Upper lobe of left lung (tissue), 4 donors: ENCODE results near the gene SMIM36.
"Not testable (repeated sequence)": the region's sequence is repeated elsewhere in the genome, so short reads cannot be mapped to it uniquely, and the experiment has no call there.

ENCODE experiments used
- EP300 ChIP-seq, 4 donors: sonication (generic); formaldehyde crosslinking; IDR thresholded peaks; one replicate each; pipeline ENCODE4 v1.5.1; 2017; ENCODE audit warnings: antibody characterized with exemption in 4 of 4, control low read depth in 2 of 4
- POLR2A ChIP-seq, 4 donors: fragments of 450-650 bp; IDR thresholded peaks; one replicate each; pipeline ENCODE4 v1.5.1; 2016 to 2017; ENCODE audit warnings: antibody characterized with exemption in 4 of 4, mild to moderate bottlenecking in 2 of 4
- POLR2AphosphoS5 ChIP-seq, 2 donors: sonication (generic); formaldehyde crosslinking; IDR thresholded peaks; one replicate each; pipeline ENCODE4 v1.5.1; 2017; ENCODE audit warnings: antibody characterized with exemption in 2 of 2
- TF ChIP-seq, protein P1 (sequence below), 6 experiments: fragments of 450-650 bp in 4 of 6; fragments of 200-600 bp in 2 of 6; sonication (generic) in 2 of 6; IDR thresholded peaks; one replicate each; pipeline ENCODE4 v1.5.1; 2016 to 2019; ENCODE audit warnings: antibody characterized with exemption in 6 of 6

DNA sequence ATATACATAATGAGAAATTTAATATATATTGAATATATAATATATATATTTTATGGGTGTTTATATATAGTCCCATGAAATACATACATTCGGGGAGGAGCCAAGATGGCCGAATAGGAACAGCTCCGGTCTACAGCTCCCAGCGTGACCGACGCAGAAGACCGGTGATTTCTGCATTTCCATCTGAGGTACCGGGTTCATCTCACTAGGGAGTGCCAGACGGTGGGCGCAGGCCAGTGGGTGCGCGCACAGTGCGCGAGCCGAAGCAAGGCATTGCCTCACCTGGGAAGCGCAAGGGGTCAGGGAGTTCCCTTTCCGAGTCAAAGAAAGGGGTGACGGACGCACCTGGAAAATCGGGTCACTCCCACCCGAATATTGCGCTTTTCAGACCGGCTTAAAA is 9.6 kb downstream of the SMIM36 start:
- not testable (repeated sequence) for TF ChIP-seq EP300, POLR2A, POLR2AphosphoS5 (IDR thresholded peaks at IDR 0.05)
- TF ChIP-seq, protein P1, sequence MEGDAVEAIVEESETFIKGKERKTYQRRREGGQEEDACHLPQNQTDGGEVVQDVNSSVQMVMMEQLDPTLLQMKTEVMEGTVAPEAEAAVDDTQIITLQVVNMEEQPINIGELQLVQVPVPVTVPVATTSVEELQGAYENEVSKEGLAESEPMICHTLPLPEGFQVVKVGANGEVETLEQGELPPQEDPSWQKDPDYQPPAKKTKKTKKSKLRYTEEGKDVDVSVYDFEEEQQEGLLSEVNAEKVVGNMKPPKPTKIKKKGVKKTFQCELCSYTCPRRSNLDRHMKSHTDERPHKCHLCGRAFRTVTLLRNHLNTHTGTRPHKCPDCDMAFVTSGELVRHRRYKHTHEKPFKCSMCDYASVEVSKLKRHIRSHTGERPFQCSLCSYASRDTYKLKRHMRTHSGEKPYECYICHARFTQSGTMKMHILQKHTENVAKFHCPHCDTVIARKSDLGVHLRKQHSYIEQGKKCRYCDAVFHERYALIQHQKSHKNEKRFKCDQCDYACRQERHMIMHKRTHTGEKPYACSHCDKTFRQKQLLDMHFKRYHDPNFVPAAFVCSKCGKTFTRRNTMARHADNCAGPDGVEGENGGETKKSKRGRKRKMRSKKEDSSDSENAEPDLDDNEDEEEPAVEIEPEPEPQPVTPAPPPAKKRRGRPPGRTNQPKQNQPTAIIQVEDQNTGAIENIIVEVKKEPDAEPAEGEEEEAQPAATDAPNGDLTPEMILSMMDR (IDR thresholded peaks at IDR 0.05): not testable (repeated sequence)
